H1 (cell line): ENCODE measurements around the gene SPTSSB.

Experiments
- POLR2A ChIP-seq, 2 experiments: IDR thresholded peaks; 1 replicate in 1 of 2; 2 replicates in 1 of 2; pipeline ENCODE4 v1.6.1; 2011; ENCODE audit warnings: low read depth in 2 of 2, low read length in 2 of 2, mild to moderate bottlenecking in 2 of 2; ENCODE audit errors: control extremely low read depth in 1 of 2
- TF ChIP-seq, protein P1 (sequence below), 3 experiments: IDR thresholded peaks; 1 replicate in 2 of 3; 2 replicates in 1 of 3; pipeline versions ENCODE4 v1.5.1 to v1.6.1; 2011; ENCODE audit warnings: low read length in 3 of 3, mild to moderate bottlenecking in 3 of 3, inconsistent platforms in 2 of 3, low read depth in 1 of 3, moderate library complexity in 1 of 3; ENCODE audit not compliant: insufficient read depth in 1 of 3; ENCODE audit errors: control extremely low read depth in 1 of 3

DNA sequence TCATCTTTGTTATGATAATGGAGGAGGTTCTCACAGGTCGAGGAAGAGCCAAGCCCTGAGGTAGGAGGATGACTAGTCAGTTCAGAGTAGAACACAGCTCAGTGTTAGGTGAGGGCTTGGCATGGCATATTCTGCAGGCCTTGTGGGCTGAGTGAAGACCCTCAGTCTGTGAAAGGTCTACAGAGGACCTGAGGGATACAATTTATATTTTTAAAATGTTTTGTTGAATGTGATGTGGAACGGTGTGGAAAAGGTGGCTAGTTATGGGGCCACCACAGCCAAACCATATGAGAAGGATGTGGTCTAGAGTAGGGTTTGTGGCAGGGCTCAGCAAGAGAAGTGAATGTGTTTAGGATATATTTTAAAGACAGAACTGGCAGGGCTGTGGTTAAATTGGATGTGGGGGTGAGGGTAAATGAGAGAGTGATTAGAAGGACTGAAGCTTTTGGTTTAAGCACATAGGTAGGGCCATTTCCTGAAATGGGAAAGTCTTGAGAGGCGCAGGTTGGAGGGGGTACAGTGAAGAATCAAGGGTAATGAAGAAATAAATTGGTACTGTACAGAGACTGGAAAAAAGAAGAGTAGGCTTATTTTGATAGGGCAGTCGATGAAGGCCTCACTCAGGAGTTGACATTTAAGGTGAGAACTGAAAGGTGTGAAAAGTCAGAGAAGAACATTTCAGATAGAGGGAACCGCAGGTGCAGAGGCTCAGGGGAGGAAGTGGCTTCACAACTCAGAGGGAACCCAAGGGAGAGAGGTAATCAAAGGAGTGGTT is 60.5 kb downstream of the SPTSSB start:
- no peak for TF ChIP-seq POLR2A (IDR thresholded peaks at IDR 0.05; ENCODE audit: control extremely low read depth in 1 of 2, low read depth in 2 of 2, low read length in 2 of 2)
- TF ChIP-seq, protein P1, sequence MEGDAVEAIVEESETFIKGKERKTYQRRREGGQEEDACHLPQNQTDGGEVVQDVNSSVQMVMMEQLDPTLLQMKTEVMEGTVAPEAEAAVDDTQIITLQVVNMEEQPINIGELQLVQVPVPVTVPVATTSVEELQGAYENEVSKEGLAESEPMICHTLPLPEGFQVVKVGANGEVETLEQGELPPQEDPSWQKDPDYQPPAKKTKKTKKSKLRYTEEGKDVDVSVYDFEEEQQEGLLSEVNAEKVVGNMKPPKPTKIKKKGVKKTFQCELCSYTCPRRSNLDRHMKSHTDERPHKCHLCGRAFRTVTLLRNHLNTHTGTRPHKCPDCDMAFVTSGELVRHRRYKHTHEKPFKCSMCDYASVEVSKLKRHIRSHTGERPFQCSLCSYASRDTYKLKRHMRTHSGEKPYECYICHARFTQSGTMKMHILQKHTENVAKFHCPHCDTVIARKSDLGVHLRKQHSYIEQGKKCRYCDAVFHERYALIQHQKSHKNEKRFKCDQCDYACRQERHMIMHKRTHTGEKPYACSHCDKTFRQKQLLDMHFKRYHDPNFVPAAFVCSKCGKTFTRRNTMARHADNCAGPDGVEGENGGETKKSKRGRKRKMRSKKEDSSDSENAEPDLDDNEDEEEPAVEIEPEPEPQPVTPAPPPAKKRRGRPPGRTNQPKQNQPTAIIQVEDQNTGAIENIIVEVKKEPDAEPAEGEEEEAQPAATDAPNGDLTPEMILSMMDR (IDR thresholded peaks at IDR 0.05; ENCODE audit: control extremely low read depth in 1 of 3, insufficient read depth in 1 of 3, low read depth in 1 of 3, low read length in 3 of 3), result no peak
